ENCODE data around the gene ME1. TPM values are rescaled to one million over a fixed set of nuclear protein-coding genes. Genes with fewer than 3 reads are reported as not detected.
"Not testable (repeated sequence)": the region's sequence is repeated elsewhere in the genome, so short reads cannot be mapped to it uniquely, and the experiment has no call there.

The ME1 gene
- total RNA-seq, 2 experiments from 2014 or later: not detected

GRCh38 chr6:83216806-83217205 is 214.0 kb downstream of the ME1 start:
- Mint-ChIP-seq H3K36me3 (no peaks in the 10 kb centered on the region), H3K27me3 (peaks cover 5% of the 10 kb centered on the region), H3K4me3 (no peak overlapping the region), H3K4me1 (no peaks in the 10 kb centered on the region), H3K27ac (no peak overlapping the region), H3K9me3 (no peaks in the 10 kb centered on the region)
- DNase-seq: no peak

GRCh38 chr6:83215131-83216047 is 215.5 kb downstream of the ME1 start:
- no peaks in the 10 kb centered on the region for H3K4me1 Mint-ChIP-seq
- H3K27me3 Mint-ChIP-seq: peaks cover 10% of the 10 kb centered on the region
- H3K36me3 Mint-ChIP-seq: no peaks in the 10 kb centered on the region
- no peaks in the 10 kb centered on the region for H3K9me3 Mint-ChIP-seq
- no peak overlapping the region for H3K4me3 Mint-ChIP-seq
- DNase-seq: peak; percentile 45
- H3K27ac Mint-ChIP-seq: no peak overlapping the region

- Mint-ChIP-seq H3K36me3 (no peaks in the 10 kb centered on the region), H3K4me1 (peaks cover 6% of the 10 kb centered on the region), H3K4me3 (no peak overlapping the region), H3K9me3 (no peaks in the 10 kb centered on the region), H3K27me3 (peaks cover 6% of the 10 kb centered on the region), H3K27ac (no peak overlapping the region)
- no peak for DNase-seq
These were observed 228.8 kb downstream of the ME1 start for GRCh38 chr6:83202031-83202430.

- DNase-seq: no peak
- no peaks in the 10 kb centered on the region for H3K36me3 Mint-ChIP-seq
- no peak overlapping the region for H3K4me3 Mint-ChIP-seq
- no peak overlapping the region for H3K27ac Mint-ChIP-seq
- H3K27me3 Mint-ChIP-seq: no peaks in the 10 kb centered on the region
- H3K4me1 Mint-ChIP-seq: peaks cover 6% of the 10 kb centered on the region
- H3K9me3 Mint-ChIP-seq: no peaks in the 10 kb centered on the region
These were observed 231.0 kb downstream of the ME1 start for GRCh38 chr6:83199863-83200225.

- H3K27me3 Mint-ChIP-seq: no peaks in the 10 kb centered on the region
- H3K36me3 Mint-ChIP-seq: no peaks in the 10 kb centered on the region
- no peak overlapping the region for H3K4me3 Mint-ChIP-seq
- H3K27ac Mint-ChIP-seq: no peak overlapping the region
- DNase-seq: no peak
- H3K4me1 Mint-ChIP-seq: peaks cover 11% of the 10 kb centered on the region
- H3K9me3 Mint-ChIP-seq: no peaks in the 10 kb centered on the region
These were observed 231.5 kb downstream of the ME1 start for GRCh38 chr6:83199173-83199862.

GRCh38 chr6:83198486-83199172 is 232.2 kb downstream of the ME1 start:
- Mint-ChIP-seq H3K9me3 (no peaks in the 10 kb centered on the region), H3K27ac (no peak overlapping the region), H3K4me3 (no peak overlapping the region), H3K27me3 (no peaks in the 10 kb centered on the region), H3K4me1 (peaks cover 15% of the 10 kb centered on the region), H3K36me3 (no peaks in the 10 kb centered on the region)
- no peak for DNase-seq

- Mint-ChIP-seq H3K4me1 (peaks cover 33% of the 10 kb centered on the region), H3K36me3 (no peaks in the 10 kb centered on the region), H3K4me3 (peak overlapping the region; percentile 89), H3K27ac (no peak overlapping the region), H3K27me3 (no peaks in the 10 kb centered on the region), H3K9me3 (no peaks in the 10 kb centered on the region)
- peak; percentile 23 for DNase-seq
These were observed 236.9 kb downstream of the ME1 start for GRCh38 chr6:83193747-83194566.

GRCh38 chr6:83192871-83193746 is 237.7 kb downstream of the ME1 start, which contains the start of the genes PGM3 and RWDD2A:
Gene PGM3 (minus strand): TSS chr6:83193265. CDS start chr6:83191012, 2,253 bp downstream.
Gene RWDD2A (plus strand): TSS chr6:83193357. CDS start chr6:83194452, 1,095 bp downstream.
- H3K4me3 Mint-ChIP-seq: peak within 1 kb of the TSS; percentile 89
- no peaks in the 10 kb centered on the region for H3K27me3 Mint-ChIP-seq
- peaks cover 36% of the 10 kb centered on the region for H3K4me1 Mint-ChIP-seq
- DNase-seq: peak; percentile 93
- H3K9me3 Mint-ChIP-seq: no peaks in the 10 kb centered on the region
- H3K27ac Mint-ChIP-seq: peak within 1 kb of the TSS; percentile 83
- no peaks in the 10 kb centered on the region for H3K36me3 Mint-ChIP-seq

GRCh38 chr6:83192456-83192855 is 238.4 kb downstream of the ME1 start:
- Mint-ChIP-seq H3K4me1 (peaks cover 36% of the 10 kb centered on the region), H3K9me3 (no peaks in the 10 kb centered on the region), H3K36me3 (no peaks in the 10 kb centered on the region), H3K4me3 (peak overlapping the region; percentile 89), H3K27me3 (no peaks in the 10 kb centered on the region), H3K27ac (peak overlapping the region; percentile 83)
- no peak for DNase-seq

- H3K27me3 Mint-ChIP-seq, DNase-seq, H3K27ac Mint-ChIP-seq, H3K36me3 Mint-ChIP-seq, H3K9me3 Mint-ChIP-seq: not testable (repeated sequence)
- Mint-ChIP-seq H3K4me1 (peaks cover 36% of the 10 kb centered on the region), H3K4me3 (peak overlapping the region; percentile 89)
These were observed 238.9 kb downstream of the ME1 start for GRCh38 chr6:83191974-83192373.

GRCh38 chr6:83190626-83191025 is 240.2 kb downstream of the ME1 start:
- H3K4me1 Mint-ChIP-seq: peaks cover 40% of the 10 kb centered on the region
- no peaks in the 10 kb centered on the region for H3K27me3 Mint-ChIP-seq
- no peaks in the 10 kb centered on the region for H3K9me3 Mint-ChIP-seq
- no peak overlapping the region for H3K4me3 Mint-ChIP-seq
- no peak overlapping the region for H3K27ac Mint-ChIP-seq
- no peak for DNase-seq
- peaks cover 4% of the 10 kb centered on the region for H3K36me3 Mint-ChIP-seq

- H3K4me3 Mint-ChIP-seq: no peak overlapping the region
- H3K9me3 Mint-ChIP-seq: no peaks in the 10 kb centered on the region
- no peaks in the 10 kb centered on the region for H3K27me3 Mint-ChIP-seq
- H3K36me3 Mint-ChIP-seq: peaks cover 17% of the 10 kb centered on the region
- H3K27ac Mint-ChIP-seq: no peak overlapping the region
- no peak for DNase-seq
- H3K4me1 Mint-ChIP-seq: peaks cover 31% of the 10 kb centered on the region
These were observed 242.3 kb downstream of the ME1 start for GRCh38 chr6:83188501-83188900.

- no peak overlapping the region for H3K4me3 Mint-ChIP-seq
- H3K27ac Mint-ChIP-seq: no peak overlapping the region
- H3K36me3 Mint-ChIP-seq: peaks cover 26% of the 10 kb centered on the region
- DNase-seq: no peak
- peaks cover 15% of the 10 kb centered on the region for H3K4me1 Mint-ChIP-seq
- no peaks in the 10 kb centered on the region for H3K9me3 Mint-ChIP-seq
- H3K27me3 Mint-ChIP-seq: no peaks in the 10 kb centered on the region
These were observed 245.8 kb downstream of the ME1 start for GRCh38 chr6:83185096-83185495.
